HG02571 (cell line): Measurements from ENCODE around the gene STAU1.
"Not testable (repeated sequence)": the region's sequence is repeated elsewhere in the genome, so short reads cannot be mapped to it uniquely, and the experiment has no call there.

Experiments used
- ATAC-seq: cut with Tn5 transposase; IDR thresholded peaks from one replicate; pipeline ENCODE4 v1.9.1; 2021; ENCODE audit warnings: mild to moderate bottlenecking, moderate library complexity; ENCODE audit not compliant: unreplicated experiment

The STAU1 gene

GRCh38 chr20:49091104-49091503 lies 97.0 kb downstream of the STAU1 start:
- no peak for ATAC-seq

GRCh38 chr20:49082295-49082694 lies 105.8 kb downstream of the STAU1 start:
- not testable (repeated sequence) for ATAC-seq

- no peak for ATAC-seq
Observed at GRCh38 chr20:49078310-49078709, 109.8 kb downstream of the STAU1 start.

GRCh38 chr20:49074521-49074920 lies 113.6 kb downstream of the STAU1 start:
- no peak for ATAC-seq
